Activated naive CD4-positive, alpha-beta T cell treated with anti-CD3 and anti-CD28 coated beads, Interleukin-2, amount 50 U/mL, for 16 hours (primary cell): ENCODE data around the gene FZD7.

Experiments
- DNase-seq: peaks from one replicate; pipeline ENCODE4 v3.0.0-alpha.2; 2020

FZD7 gene

DNA sequence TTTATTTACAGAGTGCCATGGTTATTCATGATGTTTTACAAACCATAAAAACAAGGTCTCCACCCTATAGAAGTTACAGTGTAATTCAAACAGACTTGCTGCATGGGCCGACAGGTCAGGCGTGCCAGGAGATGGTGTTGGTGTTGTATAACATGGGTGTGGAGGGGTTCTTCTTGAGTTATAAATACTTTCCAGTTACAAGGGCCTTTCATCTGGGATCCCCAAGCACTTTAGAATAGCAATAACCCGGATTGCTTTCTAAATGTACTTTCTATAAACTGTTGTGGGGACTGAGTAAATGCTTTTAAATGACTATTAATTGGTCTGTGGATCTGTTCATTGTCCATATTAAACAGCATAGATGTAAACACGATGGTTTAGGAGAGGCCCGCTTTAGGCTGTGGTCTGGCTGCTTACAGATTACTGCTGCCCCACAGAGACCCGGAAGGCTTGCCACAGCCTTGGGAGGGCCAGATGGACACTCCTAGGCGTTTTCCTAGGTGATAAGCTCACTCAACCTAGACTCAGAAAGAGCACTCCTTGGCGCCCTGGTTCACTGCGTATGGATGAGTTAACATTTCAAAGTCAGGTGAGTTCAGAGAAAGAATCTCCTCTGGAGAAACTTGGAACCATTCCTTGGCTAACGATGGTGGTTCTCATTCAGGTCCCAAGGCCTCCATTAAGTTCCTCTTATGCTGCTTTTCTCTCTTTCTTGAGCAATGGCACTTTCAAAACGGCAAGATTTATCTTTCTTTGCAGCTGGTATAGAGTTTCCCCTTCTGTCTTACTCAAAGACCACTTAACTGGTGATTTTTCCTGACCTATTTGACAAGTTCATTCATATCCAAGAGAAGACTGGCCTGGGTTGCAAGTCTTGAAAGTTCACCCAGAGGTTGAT, 35.8 kb downstream of the FZD7 start:
- DNase-seq = no peak

DNA sequence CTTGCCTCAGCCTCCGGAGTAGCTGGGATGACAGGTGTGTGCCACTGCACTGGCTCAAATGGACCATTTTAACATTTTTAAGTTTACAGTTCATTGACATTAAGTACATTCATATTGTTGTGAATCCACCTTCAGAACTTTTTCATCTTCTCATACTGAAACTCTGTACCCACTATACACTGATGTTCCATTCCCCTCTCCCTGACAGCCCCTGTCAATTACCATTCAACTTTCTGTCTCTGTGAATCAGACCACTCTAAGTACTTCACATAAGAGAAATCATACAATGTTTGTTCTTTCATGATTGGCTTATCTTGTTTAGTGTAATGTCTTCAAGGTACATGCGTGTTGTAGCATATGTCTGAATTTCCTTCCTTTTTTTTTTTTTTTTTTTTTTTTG, 37.5 kb downstream of the FZD7 start:
- no peak for DNase-seq

DNA sequence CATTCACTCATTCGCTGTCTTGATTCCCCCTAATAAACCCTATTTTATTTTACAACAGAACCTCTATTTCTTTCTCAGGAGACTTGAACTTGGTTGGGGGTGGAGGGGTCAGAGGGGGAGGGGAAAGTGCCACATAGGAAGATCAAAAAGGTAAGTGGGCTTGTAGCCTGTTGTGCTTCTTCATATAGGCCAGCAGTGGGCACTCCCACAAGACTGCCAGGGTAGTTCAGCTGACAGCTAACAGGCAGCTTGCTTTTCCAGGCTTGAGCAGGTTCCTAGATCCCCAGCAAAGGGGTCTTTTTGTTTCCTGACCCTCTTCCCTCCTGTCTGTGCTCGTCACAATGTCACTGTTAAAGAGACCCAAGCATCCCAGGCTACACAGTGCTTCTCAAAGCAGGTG, 38.6 kb downstream of the FZD7 start:
- no peak for DNase-seq

GRCh38 chr2:202072737-202073401, 39.2 kb downstream of the FZD7 start, which contains the start of gene KIAA2012:
TSS of gene KIAA2012 (plus strand) at chr2:202073255. CDS start at chr2:202073628, 373 bp downstream.
- no peak for DNase-seq

GRCh38 chr2:202074324-202074723, 40.7 kb downstream of the FZD7 start:
- DNase-seq = no peak

GRCh38 chr2:202079310-202079709, 45.7 kb downstream of the FZD7 start:
- DNase-seq = no peak

DNA sequence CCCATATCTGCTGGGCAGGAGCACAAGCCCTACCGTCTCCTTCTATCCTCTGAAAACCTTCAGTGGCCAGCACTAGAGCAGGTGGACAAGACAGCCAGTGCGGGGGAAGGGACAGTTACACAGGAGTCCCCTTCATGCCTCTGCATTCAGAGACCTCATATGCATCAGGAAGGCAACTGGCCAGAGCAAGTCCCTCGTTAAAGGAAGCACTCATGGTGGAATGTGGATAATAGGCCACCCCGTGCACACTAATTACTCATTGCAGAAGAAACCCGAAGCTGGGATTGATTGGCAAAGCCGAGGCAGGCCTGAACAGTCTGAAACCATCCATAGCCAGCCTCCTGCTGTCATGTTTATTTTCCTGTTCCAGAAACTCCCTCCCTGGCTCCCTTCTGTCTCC, 50.6 kb downstream of the FZD7 start:
- DNase-seq = no peak
